GM21723 (cell line): Measurements from ENCODE around the gene SEC14L2.

ENCODE experiments used
- ATAC-seq: cut with Tn5 transposase; IDR thresholded peaks from one replicate; pipeline ENCODE4 v1.9.1; 2021; ENCODE audit warnings: mild to moderate bottlenecking, moderate library complexity; ENCODE audit not compliant: unreplicated experiment

SEC14L2 gene

GRCh38 chr22:30396871-30397655, at the start of gene SEC14L2:
Gene SEC14L2, plus strand, starts transcription at chr22:30397018. Its CDS starts 99 bp downstream, at chr22:30397117.
- ATAC-seq, result no peak

GRCh38 chr22:30347255-30347892, 49.4 kb upstream of the SEC14L2 start:
- no peak for ATAC-seq

GRCh38 chr22:30348404-30348803, 48.4 kb upstream of the SEC14L2 start:
- ATAC-seq, result no peak

GRCh38 chr22:30348809-30349208, 48.0 kb upstream of the SEC14L2 start:
- no peak for ATAC-seq

- ATAC-seq, result no peak
These were observed 45.6 kb upstream of the SEC14L2 start for GRCh38 chr22:30351226-30351625.

- no peak for ATAC-seq
These were observed 42.2 kb upstream of the SEC14L2 start for GRCh38 chr22:30354644-30355043.

GRCh38 chr22:30356449-30357235, 40.2 kb upstream of the SEC14L2 start, which contains the start of the genes CCDC157 and SF3A1:
Gene CCDC157, plus strand, starts transcription at chr22:30357007. Its CDS starts 8,994 bp downstream, at chr22:30366001.
Gene SF3A1, minus strand, starts transcription at chr22:30356894. Its CDS starts 102 bp downstream, at chr22:30356792.
- ATAC-seq, result peak; percentile 89

- no peak for ATAC-seq
These were observed 39.6 kb upstream of the SEC14L2 start for GRCh38 chr22:30357236-30357570.

GRCh38 chr22:30357650-30358215, 39.1 kb upstream of the SEC14L2 start:
- ATAC-seq, result no peak

- no peak for ATAC-seq
These were observed 38.3 kb upstream of the SEC14L2 start for GRCh38 chr22:30358541-30358940.

GRCh38 chr22:30361916-30362650, 34.7 kb upstream of the SEC14L2 start:
- no peak for ATAC-seq

GRCh38 chr22:30362651-30363281, 34.1 kb upstream of the SEC14L2 start:
- no peak for ATAC-seq

GRCh38 chr22:30365891-30366290, 30.9 kb upstream of the SEC14L2 start:
- no peak for ATAC-seq

GRCh38 chr22:30368420-30368819, 28.4 kb upstream of the SEC14L2 start:
- ATAC-seq, result no peak

GRCh38 chr22:30370641-30371230, 26.1 kb upstream of the SEC14L2 start:
- no peak for ATAC-seq

GRCh38 chr22:30371321-30371720, 25.5 kb upstream of the SEC14L2 start:
- no peak for ATAC-seq

- ATAC-seq, result no peak
These were observed 24.8 kb upstream of the SEC14L2 start for GRCh38 chr22:30371981-30372380.

GRCh38 chr22:30372915-30373314, 23.9 kb upstream of the SEC14L2 start:
- ATAC-seq, result no peak
